NCI-H128 (cell line): Measurements from ENCODE around the gene NOTCH3.

Experiments used
- DNase-seq: peaks from one replicate; lab custom pipeline; 2025; ENCODE audit not compliant: unreplicated experiment; lab: John Stamatoyannopoulos, UW

The NOTCH3 gene

DNA sequence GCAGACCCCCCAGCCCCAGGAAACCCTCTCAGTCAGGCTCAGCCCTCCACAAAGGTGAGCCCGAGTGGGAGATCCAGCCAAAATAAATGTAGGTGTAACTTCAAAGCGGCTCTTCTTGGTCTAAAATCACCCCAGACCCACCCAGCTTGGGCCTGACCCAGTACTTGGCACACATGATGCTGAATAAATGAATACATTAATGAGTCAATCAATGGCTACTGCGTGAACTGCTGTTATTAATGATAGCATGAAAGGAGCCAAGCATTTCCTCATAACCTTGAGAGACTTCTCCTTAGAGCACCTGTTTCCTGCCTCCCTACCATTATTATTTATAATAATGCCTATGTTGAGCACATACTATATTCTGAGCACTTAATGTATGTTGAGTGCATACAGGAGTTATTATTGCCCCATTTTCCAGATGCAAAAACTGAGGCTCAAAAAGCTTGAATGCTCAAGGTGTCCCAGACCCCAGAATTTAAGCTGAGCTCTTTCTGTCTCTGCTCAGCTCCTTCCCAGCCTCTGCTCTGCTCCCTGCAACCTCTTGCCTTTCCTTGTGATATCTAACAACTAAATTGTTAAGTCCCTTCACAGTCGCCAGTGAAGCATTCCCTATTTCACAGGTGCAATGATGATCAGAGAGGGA is 4.3 kb downstream of the NOTCH3 start:
- DNase-seq: no peak

GRCh38 chr19:15195371-15196334 is 5.1 kb downstream of the NOTCH3 start:
- DNase-seq: peak; percentile 57

GRCh38 chr19:15194938-15195337 is 5.9 kb downstream of the NOTCH3 start:
- DNase-seq: no peak

DNA sequence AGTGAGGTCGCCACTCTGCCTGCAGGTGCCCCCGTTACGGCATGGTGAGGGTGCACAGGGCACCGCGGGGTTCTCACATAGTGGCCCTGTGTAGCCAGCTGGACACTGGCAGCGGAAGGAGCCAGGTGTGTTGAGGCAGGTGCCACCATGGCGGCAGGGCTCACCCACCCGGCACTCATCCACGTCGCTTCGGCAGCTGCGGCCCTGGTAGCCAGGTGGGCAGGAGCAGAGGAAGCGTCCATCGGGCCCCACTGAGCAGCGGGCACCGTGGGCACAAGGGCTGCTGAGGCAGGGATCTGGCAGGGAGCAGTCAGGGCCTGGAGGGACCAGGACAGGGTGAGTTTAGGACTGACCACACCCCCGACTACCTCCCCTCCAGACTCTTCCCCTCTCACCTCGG is 8.8 kb downstream of the NOTCH3 start:
- no peak for DNase-seq

- no peak for DNase-seq
Measured at GRCh38 chr19:15191514-15191913, 9.3 kb downstream of the NOTCH3 start.

DNA sequence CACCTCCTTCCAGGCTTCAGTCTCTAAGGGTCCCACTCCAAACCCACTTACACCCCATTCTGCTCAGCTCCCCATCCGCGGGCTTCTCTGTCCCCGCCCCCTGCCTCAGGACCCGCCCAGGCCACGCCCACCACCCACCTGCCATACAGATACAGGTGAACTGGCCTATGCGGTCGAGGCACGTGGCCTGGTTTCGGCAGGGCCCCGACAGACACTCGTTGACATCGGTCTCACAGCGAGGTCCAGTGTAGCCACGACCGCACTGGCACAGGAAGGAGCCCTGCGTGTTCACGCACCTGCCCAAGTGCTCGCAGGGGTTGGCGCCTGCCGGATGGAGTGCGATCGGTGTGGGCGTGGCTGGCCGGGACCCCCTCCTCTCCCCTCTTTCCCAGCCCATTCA is 11.9 kb downstream of the NOTCH3 start:
- no peak for DNase-seq

DNA sequence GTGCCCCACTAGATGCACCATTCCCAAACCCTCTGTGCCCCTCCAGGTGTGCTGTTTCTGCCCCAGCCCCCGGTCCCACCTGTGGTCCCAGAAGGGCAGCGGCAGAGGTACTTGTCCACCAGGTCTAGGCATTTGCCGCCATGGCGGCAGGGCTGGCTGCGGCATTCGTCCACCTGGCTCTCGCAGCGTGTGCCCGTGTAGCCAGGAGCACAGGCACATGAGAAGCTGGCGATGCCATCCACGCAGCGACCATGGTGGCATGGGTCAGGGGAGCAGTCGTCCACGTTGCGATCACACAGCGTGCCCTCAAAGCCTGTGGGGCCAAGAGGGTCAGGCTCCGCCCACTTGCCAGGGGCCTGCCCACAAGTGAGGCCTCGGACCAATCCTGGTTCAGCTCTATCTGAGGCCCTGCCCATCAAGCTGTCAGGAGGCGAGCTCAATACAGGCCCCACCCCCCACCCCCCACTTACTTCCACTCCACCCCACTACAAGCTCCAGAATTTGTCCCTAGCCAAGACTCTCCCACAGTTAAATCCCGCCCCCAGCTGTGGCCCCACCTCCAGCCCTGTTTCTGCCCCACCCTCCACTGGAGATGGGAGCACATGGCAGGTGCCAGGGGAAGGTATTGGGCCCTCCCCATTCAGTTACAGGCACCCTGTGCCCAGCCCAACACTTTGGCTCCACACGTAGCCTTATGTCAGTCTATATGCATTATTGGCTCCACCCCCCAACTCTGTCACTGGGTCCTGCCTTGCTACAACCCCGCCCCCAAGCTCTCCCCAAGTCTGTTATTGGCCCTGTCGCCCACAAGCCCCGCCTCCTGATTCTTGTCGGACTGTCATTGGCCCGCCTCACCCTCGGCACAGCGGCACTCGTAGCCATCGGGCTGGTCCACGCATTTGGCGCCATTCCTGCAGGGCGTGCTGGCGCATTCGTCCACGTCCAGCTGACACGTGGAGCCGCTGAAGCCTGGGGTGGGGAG is 13.5 kb downstream of the NOTCH3 start:
- DNase-seq: no peak

GRCh38 chr19:15185188-15185587 is 15.6 kb downstream of the NOTCH3 start:
- no peak for DNase-seq

DNA sequence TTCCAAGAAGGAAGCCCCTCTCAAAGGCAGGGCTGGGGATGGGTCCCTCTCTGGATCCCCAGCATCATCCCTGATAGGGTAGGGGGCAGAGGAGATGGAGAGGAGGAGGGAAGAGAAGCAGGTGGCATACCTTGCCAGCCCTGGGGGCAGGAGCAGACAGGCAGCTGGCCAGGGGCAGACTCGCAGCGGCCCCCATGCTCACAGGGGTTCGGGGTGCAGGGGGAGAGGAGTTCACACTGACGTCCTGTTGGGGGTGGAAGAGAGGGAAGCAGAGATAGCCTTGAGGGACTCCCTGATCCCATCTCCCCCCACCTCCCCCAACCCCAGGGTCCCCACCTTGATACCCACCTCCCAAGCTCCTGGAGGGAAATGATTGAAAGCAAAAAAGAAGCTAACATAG is 16.0 kb downstream of the NOTCH3 start:
- no peak for DNase-seq

GRCh38 chr19:15181394-15181793 is 19.4 kb downstream of the NOTCH3 start:
- no peak for DNase-seq

- DNase-seq: peak; percentile 30
Measured at GRCh38 chr19:15180451-15181390, 20.1 kb downstream of the NOTCH3 start.

DNA sequence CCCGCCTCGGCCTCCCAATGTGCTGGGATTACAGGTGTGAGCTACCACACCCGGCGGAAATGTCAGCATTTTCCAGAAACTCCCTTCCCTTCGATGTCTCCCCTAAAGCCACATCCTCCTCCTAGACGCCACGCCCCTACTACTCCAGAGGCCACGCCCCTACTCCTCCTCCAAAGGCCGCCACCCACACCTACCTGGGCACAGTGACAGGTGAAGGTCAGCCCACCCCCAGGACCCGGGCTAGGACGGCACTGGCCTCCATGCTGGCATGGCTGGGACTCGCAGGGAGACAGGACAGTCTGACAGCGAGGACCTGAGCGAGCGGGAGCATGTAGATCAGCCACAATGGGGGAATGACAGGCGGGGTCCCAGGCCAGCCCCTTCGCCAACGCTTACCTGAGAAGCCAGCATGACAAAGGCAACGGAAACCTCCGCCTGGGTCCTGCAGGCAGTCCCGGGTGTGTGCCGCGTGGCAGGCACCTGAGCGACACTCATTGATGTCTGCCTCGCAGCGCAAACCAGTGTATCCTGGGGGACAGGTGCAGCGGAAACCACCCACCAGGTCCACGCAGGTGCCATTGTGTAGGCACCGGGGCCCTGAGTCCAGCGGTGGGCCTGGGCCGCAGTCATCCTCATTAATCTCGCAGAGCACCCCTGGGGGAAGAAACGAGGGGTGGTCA is 22.0 kb downstream of the NOTCH3 start:
- no peak for DNase-seq

GRCh38 chr19:15177269-15178116 is 23.3 kb downstream of the NOTCH3 start:
- peak; percentile 57 for DNase-seq

GRCh38 chr19:15175609-15176008 is 25.2 kb downstream of the NOTCH3 start:
- no peak for DNase-seq

DNA sequence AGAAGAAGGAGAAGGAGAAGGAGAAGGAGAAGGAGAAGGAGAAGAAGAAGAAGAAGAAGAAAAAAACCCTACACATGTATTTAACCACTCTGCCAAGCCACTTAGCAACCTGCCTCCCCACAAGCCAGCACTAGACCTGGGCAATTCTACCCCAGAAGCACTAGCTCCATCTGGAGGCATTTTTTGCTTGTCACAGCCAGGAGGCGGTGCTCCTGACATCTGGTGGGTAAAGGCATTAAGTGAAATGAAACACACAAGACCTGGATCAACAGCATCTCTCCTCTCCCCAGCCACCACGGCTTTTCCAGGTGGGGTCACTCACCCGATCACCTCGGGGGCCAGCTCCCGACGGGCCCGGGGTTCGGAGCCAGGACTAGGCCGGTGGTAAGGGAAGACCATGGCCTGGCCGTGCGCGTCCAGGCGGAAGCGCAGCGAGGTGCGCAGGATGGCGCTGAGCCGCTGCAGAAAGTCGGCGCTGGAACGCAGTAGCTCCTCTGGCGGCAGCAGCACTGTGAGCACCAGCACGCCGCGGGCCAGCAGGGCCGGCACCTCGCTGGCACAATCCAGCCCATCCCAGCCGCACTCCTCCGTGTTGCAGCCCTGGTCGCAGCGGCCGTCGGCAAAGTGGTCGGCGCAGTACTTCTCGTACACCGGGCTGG is 26.9 kb downstream of the NOTCH3 start:
- DNase-seq: no peak

- no peak for DNase-seq
Measured at GRCh38 chr19:15170345-15170744, 30.4 kb downstream of the NOTCH3 start.

DNA sequence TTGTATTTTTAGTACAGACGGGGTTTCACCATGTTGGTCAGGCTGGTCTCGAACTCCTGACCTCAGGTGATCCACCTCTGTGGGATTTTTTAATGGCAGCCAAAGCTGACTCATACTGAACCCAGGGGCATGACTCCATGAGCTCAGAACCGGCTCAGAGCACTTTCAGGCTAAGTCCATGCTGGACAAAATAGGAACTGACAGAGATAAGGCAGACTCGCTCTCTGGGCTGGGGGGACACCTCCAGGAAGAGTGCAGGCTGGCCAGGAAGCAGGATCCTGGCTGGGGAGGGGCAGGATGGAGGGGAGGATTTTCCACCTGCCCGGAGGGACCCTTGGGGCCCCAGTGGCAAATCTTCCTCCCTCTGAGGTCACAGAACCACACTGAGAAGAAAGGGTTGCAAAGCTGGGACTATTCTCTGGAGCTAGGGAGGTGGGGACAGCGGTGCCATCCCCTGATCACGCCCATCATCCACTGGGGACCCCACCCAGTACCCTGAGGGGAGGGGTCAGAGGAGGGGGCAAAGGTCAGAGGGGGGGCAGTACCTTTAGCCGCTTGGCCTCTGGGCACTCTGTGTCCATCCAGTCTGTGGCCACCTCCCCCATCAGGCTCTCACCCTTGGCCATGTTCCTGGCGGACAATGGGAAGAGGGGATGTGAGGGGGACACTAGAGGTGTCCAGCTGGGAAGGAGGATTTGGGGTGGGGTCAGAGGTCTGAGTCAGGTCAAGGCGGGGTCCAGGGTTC is 31.1 kb downstream of the NOTCH3 start:
- DNase-seq: no peak
